GM10266 (cell line): ENCODE measurements around the gene F3.

Experiments used
- DNase-seq: peaks from one replicate; pipeline ENCODE4 v3.0.0; 2012; ENCODE audit errors: extremely low spot score
- TF ChIP-seq, protein P1 (sequence below): IDR thresholded peaks from 2 replicates; pipeline ENCODE4 v1.5.1; 2012; ENCODE audit warnings: mild to moderate bottlenecking, low read depth; ENCODE audit not compliant: control insufficient read depth, insufficient read depth; ENCODE audit errors: missing control alignments

The F3 gene

DNA sequence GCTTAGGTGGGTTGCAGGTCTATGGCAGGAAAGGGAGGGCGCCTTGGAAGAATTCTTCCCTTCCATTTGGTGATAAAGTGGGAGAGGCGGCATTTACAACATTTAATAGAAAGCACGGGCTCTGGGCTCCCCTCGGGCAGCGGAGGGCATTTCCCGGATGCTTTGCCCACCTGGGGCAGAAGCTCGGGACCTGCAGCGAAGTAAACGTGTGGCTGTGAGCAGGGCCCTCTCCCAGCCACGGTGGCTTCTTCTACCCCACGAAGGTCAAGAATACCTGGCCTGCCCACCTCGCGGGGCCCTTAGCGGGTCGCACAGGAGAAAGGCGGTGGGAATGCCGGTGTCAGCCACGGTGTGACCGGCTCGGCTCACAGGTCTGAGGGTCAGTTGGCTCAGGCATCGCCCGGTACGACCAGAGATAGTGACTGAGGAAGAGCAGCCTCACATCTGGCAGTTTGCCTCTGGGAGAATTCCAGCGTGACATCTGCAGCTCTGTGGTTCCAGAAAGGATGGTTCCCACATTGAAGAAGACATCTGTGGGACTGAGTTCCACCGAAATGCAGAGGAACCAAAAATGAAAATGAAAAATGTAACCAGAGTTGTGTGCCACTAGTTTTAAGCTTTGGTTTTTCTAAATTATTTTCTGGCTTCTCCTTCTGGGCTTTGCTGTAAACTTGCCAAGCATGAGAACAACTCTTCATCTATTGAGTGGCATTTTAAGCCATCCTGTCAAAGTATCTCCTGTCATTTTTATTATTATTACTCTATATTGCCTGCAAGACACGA is 720 bp upstream of the F3 start:
- TF ChIP-seq, protein P1, sequence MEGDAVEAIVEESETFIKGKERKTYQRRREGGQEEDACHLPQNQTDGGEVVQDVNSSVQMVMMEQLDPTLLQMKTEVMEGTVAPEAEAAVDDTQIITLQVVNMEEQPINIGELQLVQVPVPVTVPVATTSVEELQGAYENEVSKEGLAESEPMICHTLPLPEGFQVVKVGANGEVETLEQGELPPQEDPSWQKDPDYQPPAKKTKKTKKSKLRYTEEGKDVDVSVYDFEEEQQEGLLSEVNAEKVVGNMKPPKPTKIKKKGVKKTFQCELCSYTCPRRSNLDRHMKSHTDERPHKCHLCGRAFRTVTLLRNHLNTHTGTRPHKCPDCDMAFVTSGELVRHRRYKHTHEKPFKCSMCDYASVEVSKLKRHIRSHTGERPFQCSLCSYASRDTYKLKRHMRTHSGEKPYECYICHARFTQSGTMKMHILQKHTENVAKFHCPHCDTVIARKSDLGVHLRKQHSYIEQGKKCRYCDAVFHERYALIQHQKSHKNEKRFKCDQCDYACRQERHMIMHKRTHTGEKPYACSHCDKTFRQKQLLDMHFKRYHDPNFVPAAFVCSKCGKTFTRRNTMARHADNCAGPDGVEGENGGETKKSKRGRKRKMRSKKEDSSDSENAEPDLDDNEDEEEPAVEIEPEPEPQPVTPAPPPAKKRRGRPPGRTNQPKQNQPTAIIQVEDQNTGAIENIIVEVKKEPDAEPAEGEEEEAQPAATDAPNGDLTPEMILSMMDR, result no peak
- peak; percentile 28 for DNase-seq

DNA sequence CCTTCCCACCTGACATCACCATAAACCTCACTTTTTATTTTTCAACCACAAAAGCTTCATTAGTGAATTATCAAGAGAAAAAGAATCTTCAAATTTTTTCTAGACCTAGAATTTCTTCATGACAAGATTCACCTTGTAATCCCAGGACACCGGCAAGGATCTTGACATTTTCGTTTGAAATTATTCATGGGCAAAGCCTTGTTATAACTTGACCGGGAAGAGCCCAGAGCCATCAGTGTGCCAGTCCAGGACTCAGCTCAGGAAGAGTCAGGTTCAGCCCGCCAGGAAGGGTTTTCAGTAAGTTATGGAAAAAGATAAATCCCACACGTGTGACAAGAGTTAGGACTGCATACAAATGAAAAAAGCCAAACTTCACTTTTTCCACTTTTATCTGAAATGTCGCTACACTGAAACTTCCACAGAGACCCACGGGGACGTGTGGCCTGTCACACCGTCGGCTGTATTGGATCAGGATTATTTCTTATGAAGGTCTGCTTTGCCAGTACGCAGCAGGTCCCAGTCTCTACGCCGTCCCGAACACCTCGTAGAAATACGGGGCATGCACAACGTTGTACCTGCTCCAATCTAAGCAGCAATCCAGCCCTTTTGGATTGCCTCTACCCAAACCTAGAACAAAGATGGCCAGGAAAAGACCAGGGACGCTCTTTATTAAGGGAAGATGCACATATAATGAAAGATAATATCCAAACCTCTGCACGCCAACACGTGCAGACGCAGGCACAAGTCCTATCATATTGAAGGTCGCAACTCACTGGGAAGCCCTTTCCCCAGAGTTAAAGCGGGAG is 916 bp downstream of the F3 start:
- TF ChIP-seq, protein P1, result no peak
- no peak for DNase-seq

DNA sequence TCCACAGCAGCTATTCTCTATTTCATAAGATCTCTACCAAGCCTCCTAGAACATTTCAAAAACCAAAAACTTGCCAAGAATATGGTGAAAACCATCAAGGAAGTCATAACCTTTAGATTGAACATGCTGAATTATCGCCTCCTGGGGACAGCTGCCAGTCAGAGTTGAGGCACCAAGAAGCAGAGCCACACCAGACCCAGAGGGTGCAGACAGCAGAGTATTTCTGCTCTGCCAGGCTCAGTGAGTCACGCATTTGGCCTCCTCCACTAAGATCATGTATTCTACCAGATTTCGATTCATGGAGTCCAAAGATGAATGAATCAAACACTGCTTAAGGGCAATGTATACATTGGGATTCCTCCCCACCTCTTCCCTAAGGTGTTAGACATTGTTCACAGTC is 2.1 kb downstream of the F3 start:
- no peak for DNase-seq
- TF ChIP-seq, protein P1, result no peak

DNA sequence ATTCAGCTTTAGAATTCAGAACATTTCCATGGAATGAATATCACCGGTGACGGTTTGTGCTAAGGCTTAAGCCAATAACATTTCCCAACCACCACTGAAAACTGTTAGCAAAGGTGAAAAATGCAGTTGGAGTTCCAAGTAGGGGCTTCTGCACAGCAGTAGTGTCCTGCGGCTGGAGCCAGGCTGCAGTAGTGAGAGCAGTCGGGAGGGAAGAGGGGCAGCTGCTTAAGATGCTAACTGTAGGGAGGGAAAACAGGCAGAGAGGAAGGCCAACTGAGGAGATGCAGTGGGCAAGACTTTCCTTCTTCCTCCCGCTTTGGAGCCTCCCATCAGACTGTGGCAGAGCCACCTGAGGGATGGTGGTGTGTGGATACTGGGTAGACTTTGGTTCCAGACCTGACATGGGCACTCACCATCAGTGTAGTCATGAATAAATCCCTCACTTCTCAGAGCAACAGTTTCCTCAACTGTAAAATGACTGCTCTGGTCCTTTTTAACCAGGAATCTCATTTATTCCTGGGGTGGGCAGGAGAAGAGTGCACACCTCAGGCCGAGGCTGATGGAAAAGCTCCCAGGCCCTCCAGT is 3.2 kb downstream of the F3 start:
- no peak for DNase-seq
- TF ChIP-seq, protein P1, result no peak

DNA sequence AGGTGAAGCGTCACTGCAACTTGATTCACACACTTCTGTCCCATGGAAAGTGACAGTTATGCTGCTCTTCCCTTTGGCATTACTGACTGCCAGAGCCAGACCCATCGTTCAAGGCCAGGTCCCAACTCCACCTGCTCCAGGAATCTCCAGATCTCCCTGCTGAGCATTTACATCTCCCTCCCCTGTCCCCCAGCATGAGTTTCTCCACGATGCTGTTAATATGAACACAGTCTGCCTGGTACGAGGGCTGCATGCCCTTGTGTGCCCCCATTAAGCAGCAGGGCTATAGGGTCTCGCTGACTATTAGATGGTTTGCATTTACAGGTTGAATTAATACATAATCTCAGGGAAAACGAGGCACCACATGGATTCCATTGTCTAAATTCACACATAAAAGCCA is 4.3 kb downstream of the F3 start:
- no peak for DNase-seq
- TF ChIP-seq, protein P1, result no peak

DNA sequence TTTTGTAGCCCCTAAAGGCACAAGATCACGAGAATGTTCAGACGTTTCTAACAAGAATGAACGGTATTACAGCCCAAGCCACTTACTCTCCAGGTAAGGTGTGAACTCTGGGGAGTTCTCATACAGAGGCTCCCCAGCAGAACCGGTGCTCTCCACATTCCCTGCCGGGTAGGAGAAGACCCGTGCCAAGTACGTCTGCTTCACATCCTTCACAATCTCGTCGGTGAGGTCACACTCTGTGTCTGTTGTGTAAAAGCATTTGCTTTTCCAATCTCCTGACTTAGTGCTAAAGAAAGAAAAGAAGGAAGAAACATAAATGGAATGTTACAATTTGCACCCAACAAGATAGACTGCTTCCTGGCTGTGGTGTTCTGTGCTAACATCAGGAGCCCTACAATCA is 5.7 kb downstream of the F3 start:
- no peak for DNase-seq
- TF ChIP-seq, protein P1, result no peak
